Fibroblast of the conjunctiva (primary cell): ENCODE results near the gene NOS1AP.
A peak's percentile ranks its signal among the peaks of the same experiment; 100 is the strongest.
"Not testable (repeated sequence)": the region's sequence is repeated elsewhere in the genome, so short reads cannot be mapped to it uniquely, and the experiment has no call there.

Experiments used
- DNase-seq: peaks from one replicate; pipeline ENCODE4 v3.0.0-alpha.2; 2010; ENCODE audit warnings: low read depth

Gene NOS1AP

GRCh38 chr1:162069334-162070093 lies at the start of gene NOS1AP:
TSS of gene NOS1AP (plus strand) at chr1:162069691. CDS start at chr1:162070178, 487 bp downstream.
- no peak for DNase-seq

DNA sequence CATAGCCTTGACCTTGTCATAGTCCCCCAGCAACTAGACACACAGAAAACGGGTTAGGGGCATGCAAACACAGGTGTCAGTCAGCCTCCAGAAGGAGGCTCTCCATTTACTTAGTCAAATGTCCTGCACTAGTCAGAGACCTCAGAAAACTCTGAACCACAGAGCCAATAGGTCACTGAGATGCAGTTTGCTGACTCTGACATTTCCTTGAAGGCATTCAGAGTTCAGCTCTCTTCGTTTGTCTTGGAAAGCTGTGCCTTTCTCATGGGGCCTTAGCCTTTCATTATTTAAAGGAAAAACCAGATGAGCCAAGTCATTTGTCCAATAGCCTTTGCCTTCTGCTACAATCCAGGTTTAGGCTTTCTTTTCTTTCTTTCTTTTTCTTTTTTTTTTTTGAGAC lies 49.3 kb upstream of the NOS1AP start:
- DNase-seq, result no peak

DNA sequence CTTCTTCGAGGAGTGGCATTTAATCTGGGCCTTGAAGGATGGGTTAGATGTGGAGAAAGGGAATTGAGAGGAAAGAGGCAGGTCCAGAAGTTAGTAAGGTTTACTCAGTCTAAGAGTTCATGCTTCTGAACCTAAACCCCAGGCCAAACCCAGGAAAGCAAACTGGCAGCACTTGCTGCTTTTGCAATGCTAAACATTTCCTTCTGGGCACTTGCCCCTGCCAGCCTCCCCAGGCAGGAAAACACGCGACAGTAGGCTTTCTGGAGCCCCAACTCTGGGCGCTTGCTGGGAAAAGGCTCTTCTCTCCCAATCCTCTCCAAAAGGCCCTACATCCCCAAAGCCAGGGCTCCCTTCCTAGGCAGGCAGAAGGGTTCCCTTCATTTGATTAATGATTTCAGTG lies 48.4 kb upstream of the NOS1AP start:
- no peak for DNase-seq

GRCh38 chr1:162022626-162023025 lies 46.9 kb upstream of the NOS1AP start:
- DNase-seq, result no peak

DNA sequence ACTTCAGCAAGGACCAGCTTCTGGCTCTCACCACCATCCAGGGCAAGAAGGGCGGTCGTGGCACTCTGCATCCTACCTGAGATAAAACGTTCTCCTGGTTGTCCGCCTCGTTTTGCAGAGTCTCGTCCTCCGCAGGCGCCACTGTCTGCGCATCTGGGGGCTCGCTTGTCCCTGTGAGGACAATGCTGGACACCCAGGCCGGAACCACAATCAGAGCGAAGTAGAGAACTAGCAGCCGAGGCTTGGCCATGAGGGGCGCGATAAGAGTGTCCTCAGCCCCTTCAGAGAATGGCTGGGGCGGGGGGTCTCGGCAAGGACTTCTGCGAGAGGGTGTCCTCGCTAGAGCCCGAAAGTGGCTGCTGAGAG lies 46.3 kb upstream of the NOS1AP start:
- no peak for DNase-seq

GRCh38 chr1:162023547-162024501 lies 45.7 kb upstream of the NOS1AP start, which contains the start of gene OLFML2B:
TSS of gene OLFML2B (minus strand) at chr1:162023869. CDS start at chr1:162023430, 439 bp downstream.
- DNase-seq, result peak; percentile 60

DNA sequence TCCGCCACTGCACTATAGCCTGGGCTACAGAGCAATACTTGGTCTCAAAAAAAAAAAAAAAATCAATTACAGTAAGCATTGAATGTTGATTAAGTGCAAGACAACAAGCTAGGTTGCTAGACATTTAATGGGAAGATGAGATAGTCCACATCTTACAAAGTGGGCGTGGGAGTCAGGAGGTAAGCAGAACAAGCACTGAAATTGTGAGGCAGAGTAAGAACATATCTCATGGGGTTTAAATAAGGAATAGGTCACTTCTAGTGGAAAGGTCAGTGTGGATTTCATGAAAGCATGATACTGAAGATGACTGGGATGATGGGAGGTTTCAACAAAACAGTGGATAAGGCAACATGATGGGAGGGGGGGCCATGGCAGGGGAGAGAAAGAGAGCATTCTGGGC lies 44.0 kb upstream of the NOS1AP start:
- DNase-seq, result no peak

GRCh38 chr1:162026881-162027280 lies 42.6 kb upstream of the NOS1AP start:
- peak; percentile 35 for DNase-seq

DNA sequence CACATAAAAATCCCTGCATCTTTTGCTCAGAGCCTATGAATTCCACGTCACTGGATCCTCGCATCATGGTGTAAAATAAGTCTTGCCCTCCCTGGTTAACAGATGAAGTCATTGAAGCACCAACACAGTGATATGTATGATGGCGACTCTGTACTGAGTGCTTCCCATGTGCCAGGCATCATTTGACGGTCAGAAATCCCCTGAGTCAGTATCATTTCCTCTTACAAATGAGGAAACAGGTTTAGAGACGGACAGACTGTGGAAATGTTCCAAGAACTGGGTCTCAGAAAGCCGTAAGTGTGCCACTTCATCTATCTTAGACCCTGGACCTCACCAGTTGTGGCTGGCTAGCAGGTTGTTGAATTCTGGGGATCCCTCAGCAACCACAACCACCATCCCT lies 40.8 kb upstream of the NOS1AP start:
- DNase-seq, result no peak

- no peak for DNase-seq
Measured at GRCh38 chr1:162029157-162029556, 40.3 kb upstream of the NOS1AP start.

- no peak for DNase-seq
Measured at GRCh38 chr1:162030759-162031280, 38.7 kb upstream of the NOS1AP start.

DNA sequence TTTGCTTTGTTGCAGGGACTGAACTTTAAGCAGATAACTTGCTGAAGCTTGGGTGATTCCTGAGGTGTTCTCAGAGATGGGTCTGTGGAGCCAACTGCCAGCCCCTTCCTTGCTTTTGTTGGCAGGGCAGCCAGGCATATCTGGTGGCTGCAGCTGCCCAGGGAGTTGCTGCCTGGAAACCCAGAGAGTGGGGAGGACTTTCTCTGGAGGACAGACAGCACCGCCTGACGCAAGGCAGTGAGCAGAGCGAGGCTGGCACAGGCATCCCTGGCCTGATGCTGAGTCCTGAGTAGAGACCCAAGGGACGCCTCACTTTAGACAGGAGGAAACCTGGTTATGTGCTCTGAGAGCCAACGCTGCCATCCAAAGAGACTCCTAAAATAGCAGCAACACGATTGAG lies 36.1 kb upstream of the NOS1AP start:
- DNase-seq, result no peak

DNA sequence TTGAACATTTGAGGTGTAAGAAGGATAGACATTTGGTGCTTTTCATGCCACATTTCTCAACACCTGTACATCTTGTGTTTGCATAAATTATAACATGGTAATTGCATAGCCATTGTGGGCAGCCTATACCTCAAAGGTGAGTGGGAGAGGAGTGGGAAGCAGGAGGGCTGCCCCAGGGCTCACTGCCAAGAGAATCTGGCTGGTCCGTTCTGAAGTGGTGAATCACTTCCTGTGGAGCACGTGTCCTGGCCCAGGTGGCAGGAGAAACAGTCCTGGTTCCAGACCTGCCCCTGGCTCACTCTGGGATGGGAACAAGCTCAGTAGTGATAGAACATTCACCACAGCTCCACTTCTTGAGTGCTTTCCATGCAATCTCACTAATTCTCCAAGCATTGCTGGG lies 34.2 kb upstream of the NOS1AP start:
- no peak for DNase-seq

- DNase-seq, result no peak
Measured at GRCh38 chr1:162036163-162036562, 33.3 kb upstream of the NOS1AP start.

- DNase-seq, result no peak
Measured at GRCh38 chr1:162038624-162039023, 30.9 kb upstream of the NOS1AP start.

- DNase-seq, result no peak
Measured at GRCh38 chr1:162040001-162040400, 29.5 kb upstream of the NOS1AP start.

DNA sequence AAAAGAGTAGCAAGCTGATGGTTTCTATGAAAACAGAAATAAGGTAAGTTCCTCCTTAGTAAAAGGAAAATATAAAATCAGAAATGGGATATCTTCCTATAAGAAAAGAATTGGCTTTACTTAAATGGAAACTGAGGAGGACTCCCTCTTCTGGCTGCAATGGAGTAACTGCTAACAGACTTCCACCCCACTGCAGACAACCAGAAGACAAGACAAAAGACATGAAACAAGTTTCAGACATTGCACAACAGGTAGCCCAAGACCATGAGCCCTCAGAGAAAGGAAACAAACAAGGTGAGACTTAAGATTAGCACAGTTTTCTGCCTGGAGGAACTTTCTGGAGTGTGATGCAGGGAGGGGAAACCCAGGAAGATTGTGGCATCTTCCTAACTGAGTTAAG lies 28.8 kb upstream of the NOS1AP start:
- peak; percentile 35 for DNase-seq

GRCh38 chr1:162042361-162042760 lies 27.1 kb upstream of the NOS1AP start:
- DNase-seq, result no peak

- no peak for DNase-seq
Measured at GRCh38 chr1:162046921-162047320, 22.6 kb upstream of the NOS1AP start.

GRCh38 chr1:162053949-162054348 lies 15.5 kb upstream of the NOS1AP start:
- DNase-seq, result not testable (repeated sequence)

DNA sequence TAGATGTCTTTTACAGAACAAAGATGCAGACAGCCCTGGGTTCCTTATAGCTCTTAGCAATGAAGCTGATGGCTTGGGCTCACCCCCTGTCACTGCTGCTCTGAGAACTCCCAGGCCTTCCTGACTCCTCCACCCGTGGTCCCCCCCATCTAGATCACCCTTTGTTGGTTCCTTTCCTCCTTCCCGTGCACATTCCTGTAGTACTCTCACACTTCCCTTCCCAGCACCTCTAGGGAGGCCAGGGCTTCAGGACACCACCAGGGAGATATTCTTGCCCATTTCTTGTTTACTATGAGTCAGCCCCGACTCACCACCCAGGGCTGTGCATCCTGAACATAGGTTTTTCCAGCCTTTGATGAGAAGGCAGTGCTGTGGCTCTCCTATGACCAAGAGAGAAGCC lies 14.4 kb upstream of the NOS1AP start:
- DNase-seq, result peak; percentile 35

- peak; percentile 61 for DNase-seq
Measured at GRCh38 chr1:162056043-162056442, 13.4 kb upstream of the NOS1AP start.

- DNase-seq, result no peak
Measured at GRCh38 chr1:162056579-162056978, 12.9 kb upstream of the NOS1AP start.
